Suprapubic skin (tissue), 4 donors: ENCODE measurements around the gene AMER1.

ENCODE experiments used
- EP300 ChIP-seq: sonication (generic); formaldehyde crosslinking; IDR thresholded peaks from one replicate; pipeline ENCODE4 v1.6.1; 2017; ENCODE audit warnings: antibody characterized with exemption
- POLR2A ChIP-seq, 2 donors: fragments of 450-650 bp; IDR thresholded peaks; one replicate each; pipeline ENCODE4 v1.6.1; 2017; ENCODE audit warnings: antibody characterized with exemption in 2 of 2, mild to moderate bottlenecking in 2 of 2, moderate library complexity in 2 of 2
- POLR2AphosphoS5 ChIP-seq, 3 donors: sonication (generic); formaldehyde crosslinking; IDR thresholded peaks; one replicate each; pipeline ENCODE4 v1.6.1; 2017; ENCODE audit warnings: antibody characterized with exemption in 3 of 3
- TF ChIP-seq, protein P1 (sequence below), 2 donors: fragments of 200-600 bp in 1 of 2; fragments of 450-650 bp in 1 of 2; sonication (generic) in 1 of 2; IDR thresholded peaks; one replicate each; pipeline ENCODE4 v1.5.1; 2016 to 2019; ENCODE audit warnings: antibody characterized with exemption in 2 of 2, mild to moderate bottlenecking in 1 of 2, moderate library complexity in 1 of 2

DNA sequence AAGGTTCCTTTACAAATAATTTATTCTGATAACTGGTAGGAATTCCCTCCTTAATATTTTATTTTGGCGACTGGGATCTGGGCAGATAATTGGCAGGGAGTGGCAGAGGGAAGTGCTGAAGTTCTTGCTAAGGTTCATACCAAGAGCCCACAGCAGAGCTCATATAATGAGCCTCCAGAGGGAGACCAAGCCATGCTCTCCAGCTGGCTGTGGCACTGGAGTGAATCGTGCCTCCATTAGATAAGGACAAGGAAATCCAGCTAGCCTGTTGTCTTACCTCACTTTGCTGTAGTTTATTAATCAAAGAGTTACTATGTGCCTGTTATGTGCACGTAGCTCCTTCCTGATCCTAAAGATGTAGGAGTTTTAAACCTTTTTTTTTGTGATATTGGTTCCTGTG, 23.6 kb upstream of the AMER1 start:
- TF ChIP-seq, protein P1, sequence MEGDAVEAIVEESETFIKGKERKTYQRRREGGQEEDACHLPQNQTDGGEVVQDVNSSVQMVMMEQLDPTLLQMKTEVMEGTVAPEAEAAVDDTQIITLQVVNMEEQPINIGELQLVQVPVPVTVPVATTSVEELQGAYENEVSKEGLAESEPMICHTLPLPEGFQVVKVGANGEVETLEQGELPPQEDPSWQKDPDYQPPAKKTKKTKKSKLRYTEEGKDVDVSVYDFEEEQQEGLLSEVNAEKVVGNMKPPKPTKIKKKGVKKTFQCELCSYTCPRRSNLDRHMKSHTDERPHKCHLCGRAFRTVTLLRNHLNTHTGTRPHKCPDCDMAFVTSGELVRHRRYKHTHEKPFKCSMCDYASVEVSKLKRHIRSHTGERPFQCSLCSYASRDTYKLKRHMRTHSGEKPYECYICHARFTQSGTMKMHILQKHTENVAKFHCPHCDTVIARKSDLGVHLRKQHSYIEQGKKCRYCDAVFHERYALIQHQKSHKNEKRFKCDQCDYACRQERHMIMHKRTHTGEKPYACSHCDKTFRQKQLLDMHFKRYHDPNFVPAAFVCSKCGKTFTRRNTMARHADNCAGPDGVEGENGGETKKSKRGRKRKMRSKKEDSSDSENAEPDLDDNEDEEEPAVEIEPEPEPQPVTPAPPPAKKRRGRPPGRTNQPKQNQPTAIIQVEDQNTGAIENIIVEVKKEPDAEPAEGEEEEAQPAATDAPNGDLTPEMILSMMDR (IDR thresholded peaks at IDR 0.05) = no peak
- TF ChIP-seq POLR2AphosphoS5 (IDR thresholded peaks at IDR 0.05) (no peak), EP300 (no peak), POLR2A (IDR thresholded peaks at IDR 0.05) (no peak)
